LNCAP (cell line): Measurements from ENCODE around the gene ATG16L2.

Source experiments
- CTCF ChIP-seq: fragments of 450-650 bp; IDR thresholded peaks from 2 replicates; pipeline ENCODE4 v1.5.1; 2017; ENCODE audit warnings: mild to moderate bottlenecking

Gene ATG16L2

GRCh38 chr11:72799441-72799840 lies 14.8 kb upstream of the ATG16L2 start:
- TF ChIP-seq CTCF, result no peak

GRCh38 chr11:72802822-72803221 lies 11.4 kb upstream of the ATG16L2 start:
- no peak for TF ChIP-seq CTCF

GRCh38 chr11:72805216-72805615 lies 9.0 kb upstream of the ATG16L2 start:
- TF ChIP-seq CTCF, result no peak

GRCh38 chr11:72807021-72807693 lies 7.1 kb upstream of the ATG16L2 start:
- no peak for TF ChIP-seq CTCF

- TF ChIP-seq CTCF, result no peak
These were observed 6.4 kb upstream of the ATG16L2 start for GRCh38 chr11:72807792-72808191.

GRCh38 chr11:72808331-72808798 lies 5.8 kb upstream of the ATG16L2 start:
- no peak for TF ChIP-seq CTCF

GRCh38 chr11:72812604-72812966 lies 1.6 kb upstream of the ATG16L2 start:
- no peak for TF ChIP-seq CTCF
